Measurements from ENCODE around the gene TTC19.
A peak's percentile ranks its signal among the peaks of the same experiment; 100 is the strongest.

TTC19 gene

GRCh38 chr17:15999141-15999973 lies at the start of gene TTC19, which contains the start of gene ZSWIM7:
TSS of gene TTC19 (plus strand) at chr17:15999824. CDS start at chr17:15999849, 25 bp downstream.
TSS of gene ZSWIM7 (minus strand) at chr17:15999704. CDS start at chr17:15999594, 110 bp downstream.
- DNase-seq (ENCODE audit: low read depth, low spot score) = peak; percentile 98

GRCh38 chr17:15951368-15952047 lies 48.1 kb upstream of the TTC19 start:
- DNase-seq (ENCODE audit: low read depth, low spot score) = no peak

- no peak for DNase-seq (ENCODE audit: low read depth, low spot score)
Measured at GRCh38 chr17:15952048-15952532, 47.5 kb upstream of the TTC19 start.

GRCh38 chr17:15952916-15953790 lies 46.5 kb upstream of the TTC19 start:
- DNase-seq (ENCODE audit: low read depth, low spot score) = no peak

- peak; percentile 83 for DNase-seq (ENCODE audit: low read depth, low spot score)
Measured at GRCh38 chr17:15954222-15954621, 45.4 kb upstream of the TTC19 start.

GRCh38 chr17:15955793-15956541 lies 43.7 kb upstream of the TTC19 start:
- DNase-seq (ENCODE audit: low read depth, low spot score) = no peak

GRCh38 chr17:15957206-15957605 lies 42.4 kb upstream of the TTC19 start:
- peak; percentile 47 for DNase-seq (ENCODE audit: low read depth, low spot score)

- DNase-seq (ENCODE audit: low read depth, low spot score) = no peak
Measured at GRCh38 chr17:15957608-15958307, 41.9 kb upstream of the TTC19 start.

- DNase-seq (ENCODE audit: low read depth, low spot score) = no peak
Measured at GRCh38 chr17:15958484-15958854, 41.2 kb upstream of the TTC19 start.

GRCh38 chr17:15963670-15964110 lies 35.9 kb upstream of the TTC19 start:
- DNase-seq (ENCODE audit: low read depth, low spot score) = peak; percentile 87

GRCh38 chr17:15965528-15965927 lies 34.1 kb upstream of the TTC19 start:
- DNase-seq (ENCODE audit: low read depth, low spot score) = peak; percentile 21

- peak; percentile 82 for DNase-seq (ENCODE audit: low read depth, low spot score)
Measured at GRCh38 chr17:15966183-15966878, 33.3 kb upstream of the TTC19 start.

GRCh38 chr17:15966879-15967248 lies 32.8 kb upstream of the TTC19 start:
- DNase-seq (ENCODE audit: low read depth, low spot score) = peak; percentile 56

- peak; percentile 42 for DNase-seq (ENCODE audit: low read depth, low spot score)
Measured at GRCh38 chr17:15967706-15968399, 31.8 kb upstream of the TTC19 start.

- DNase-seq (ENCODE audit: low read depth, low spot score) = no peak
Measured at GRCh38 chr17:15969463-15969862, 30.2 kb upstream of the TTC19 start.

- no peak for DNase-seq (ENCODE audit: low read depth, low spot score)
Measured at GRCh38 chr17:15970500-15970899, 29.1 kb upstream of the TTC19 start.

- DNase-seq (ENCODE audit: low read depth, low spot score) = no peak
Measured at GRCh38 chr17:15971098-15971678, 28.4 kb upstream of the TTC19 start.

- DNase-seq (ENCODE audit: low read depth, low spot score) = no peak
Measured at GRCh38 chr17:15971882-15972281, 27.7 kb upstream of the TTC19 start.

- no peak for DNase-seq (ENCODE audit: low read depth, low spot score)
Measured at GRCh38 chr17:15972497-15972951, 27.1 kb upstream of the TTC19 start.

Data from astrocyte of the hippocampus (primary cell).